Measurements from ENCODE around the gene CYP2W1. TPM values are rescaled to one million over a fixed set of nuclear protein-coding genes. Genes with fewer than 3 reads are reported as not detected.
"Not testable (repeated sequence)": the region's sequence is repeated elsewhere in the genome, so short reads cannot be mapped to it uniquely, and the experiment has no call there.

Gene CYP2W1, protein sequence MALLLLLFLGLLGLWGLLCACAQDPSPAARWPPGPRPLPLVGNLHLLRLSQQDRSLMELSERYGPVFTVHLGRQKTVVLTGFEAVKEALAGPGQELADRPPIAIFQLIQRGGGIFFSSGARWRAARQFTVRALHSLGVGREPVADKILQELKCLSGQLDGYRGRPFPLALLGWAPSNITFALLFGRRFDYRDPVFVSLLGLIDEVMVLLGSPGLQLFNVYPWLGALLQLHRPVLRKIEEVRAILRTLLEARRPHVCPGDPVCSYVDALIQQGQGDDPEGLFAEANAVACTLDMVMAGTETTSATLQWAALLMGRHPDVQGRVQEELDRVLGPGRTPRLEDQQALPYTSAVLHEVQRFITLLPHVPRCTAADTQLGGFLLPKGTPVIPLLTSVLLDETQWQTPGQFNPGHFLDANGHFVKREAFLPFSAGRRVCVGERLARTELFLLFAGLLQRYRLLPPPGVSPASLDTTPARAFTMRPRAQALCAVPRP
- total RNA-seq: not detected
- long read RNA-seq: 0 reads

GRCh38 chr7:983004-983615 is at the start of gene CYP2W1:
Gene CYP2W1 (plus strand): TSS chr7:983181. CDS start chr7:983212, 31 bp downstream.
- no peak for DNase-seq (ENCODE audit: low spot score)

- no peak for DNase-seq (ENCODE audit: low spot score)
Measured at GRCh38 chr7:934469-935163, 48.4 kb upstream of the CYP2W1 start.

DNA sequence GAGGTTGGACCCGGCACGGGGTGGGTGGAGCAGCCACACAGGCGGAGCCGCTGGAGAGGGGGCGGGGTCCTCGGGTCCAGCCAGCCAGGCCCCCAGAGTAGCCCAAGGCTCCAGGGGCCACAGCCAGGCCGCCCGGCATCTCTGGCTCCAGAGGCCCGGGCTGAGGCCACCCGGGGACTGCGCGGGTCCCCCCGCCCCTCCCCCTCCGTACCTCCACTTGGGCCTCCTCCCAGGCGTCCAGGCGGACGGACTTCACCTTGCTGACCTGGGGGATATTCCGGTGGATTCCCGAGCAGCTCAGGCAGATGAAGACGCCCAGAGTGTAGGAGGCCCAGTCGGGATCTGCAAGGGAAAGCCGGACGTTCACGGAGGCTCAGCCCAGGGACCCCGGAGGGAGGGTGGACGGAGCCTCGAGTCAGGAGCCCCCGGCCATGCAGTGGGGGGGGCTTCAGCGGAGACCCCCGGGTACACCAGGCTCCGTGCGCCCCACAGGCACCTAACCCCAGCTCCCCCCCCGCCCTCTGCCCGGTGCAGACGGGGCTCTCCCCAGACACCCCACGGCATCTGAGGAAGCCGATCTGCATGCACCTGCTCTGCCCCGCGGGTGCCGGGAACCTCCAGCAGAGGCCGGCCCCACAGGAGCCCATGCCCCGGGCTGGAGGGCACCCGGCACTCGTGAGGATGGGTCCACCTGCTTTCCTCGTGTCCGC is 47.7 kb upstream of the CYP2W1 start:
- no peak for DNase-seq (ENCODE audit: low spot score)

DNA sequence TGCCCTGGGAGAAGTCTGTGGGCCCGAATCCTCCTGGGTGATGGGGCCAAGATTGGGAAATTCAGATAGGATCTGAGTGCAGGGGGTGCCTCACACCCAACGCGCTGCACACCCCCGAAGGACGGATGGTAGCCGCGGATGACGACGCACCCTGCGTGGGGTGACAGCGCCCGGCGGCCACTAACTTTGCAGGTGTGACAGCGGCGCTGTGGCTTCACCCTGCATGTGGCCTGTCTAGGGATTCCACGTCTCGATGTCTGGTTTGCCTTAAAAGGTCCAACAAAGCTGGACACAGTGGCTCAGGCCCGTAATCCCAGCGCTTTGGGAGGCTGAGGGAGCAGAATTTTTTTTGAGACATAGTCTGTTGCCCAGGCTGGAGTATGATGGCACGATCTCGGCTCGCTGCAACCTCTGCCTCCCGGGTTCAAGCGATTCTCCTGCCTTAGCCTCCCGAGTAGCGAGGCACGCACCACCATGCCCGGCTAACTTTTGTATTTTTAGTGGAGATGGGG is 47.1 kb upstream of the CYP2W1 start:
- no peak for DNase-seq (ENCODE audit: low spot score)

DNA sequence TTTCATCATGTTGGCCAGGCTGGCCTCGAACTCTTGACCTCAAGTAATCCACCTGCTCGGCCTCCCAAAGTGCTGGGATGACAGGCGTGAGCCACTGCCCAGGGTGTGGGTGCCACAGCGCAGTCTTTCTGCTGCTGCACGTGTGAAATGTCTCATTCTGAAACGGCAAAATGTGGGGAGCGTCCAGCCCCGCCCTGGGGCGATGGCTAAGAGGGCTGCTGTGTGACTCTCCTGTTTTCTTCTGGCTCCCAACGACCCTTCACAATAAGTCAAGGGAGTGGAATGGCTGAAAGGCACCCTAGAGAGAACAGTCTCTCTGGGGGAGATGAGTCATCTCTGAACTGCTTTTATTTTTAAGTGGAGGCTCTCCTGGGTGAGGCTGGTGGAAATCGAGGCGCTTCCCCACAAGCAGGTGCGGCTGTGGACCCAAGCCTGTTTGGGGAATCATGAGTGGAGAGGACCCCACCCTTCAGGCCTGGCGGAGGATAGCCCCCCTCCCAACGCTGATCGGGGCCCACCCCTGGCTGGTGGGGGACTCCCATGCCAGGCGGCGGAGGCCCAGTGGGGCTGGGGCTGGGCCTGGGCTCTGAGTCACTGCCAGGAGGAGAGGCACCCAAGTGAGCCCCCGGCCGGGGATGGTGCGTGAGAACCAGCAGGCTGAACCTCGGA is 46.5 kb upstream of the CYP2W1 start:
- no peak for DNase-seq (ENCODE audit: low spot score)

GRCh38 chr7:937856-938484 is 45.0 kb upstream of the CYP2W1 start:
- DNase-seq (ENCODE audit: low spot score): no peak

DNA sequence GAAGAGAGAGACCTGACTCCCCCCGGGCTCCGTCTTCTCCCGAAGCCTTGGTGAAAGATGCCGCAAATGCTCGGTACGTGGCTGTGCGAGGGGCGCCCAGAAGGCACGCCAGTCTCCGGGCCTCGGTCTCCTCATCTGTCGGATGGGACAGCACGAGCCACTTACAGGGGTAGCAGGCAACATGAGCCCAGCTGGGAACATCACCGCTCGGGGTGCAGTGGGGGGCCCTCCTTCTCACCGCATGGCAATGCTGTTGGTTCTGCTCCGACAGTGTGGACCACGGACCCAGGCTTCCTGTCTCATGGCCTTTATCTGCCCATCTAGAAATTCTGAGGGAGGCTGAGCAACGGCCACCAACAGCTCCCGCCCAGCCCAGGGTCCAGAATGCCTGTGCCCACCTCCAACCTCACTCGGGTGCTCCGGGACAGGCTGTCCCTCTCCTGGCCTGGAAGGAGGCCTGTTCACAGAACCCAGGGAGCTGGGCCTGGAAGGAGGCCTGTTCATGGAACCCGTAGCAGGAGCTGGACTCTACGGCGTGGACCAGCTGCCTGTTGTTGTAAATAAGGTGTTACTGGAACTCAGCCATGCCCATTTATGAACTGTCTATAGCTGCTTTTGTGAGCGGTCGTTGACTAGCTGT is 44.3 kb upstream of the CYP2W1 start:
- no peak for DNase-seq (ENCODE audit: low spot score)

- DNase-seq (ENCODE audit: low spot score): no peak
Measured at GRCh38 chr7:939843-940242, 43.1 kb upstream of the CYP2W1 start.

GRCh38 chr7:940599-941408 is 42.2 kb upstream of the CYP2W1 start:
- DNase-seq (ENCODE audit: low spot score): no peak

GRCh38 chr7:943793-944192 is 39.2 kb upstream of the CYP2W1 start:
- not testable (repeated sequence) for DNase-seq (ENCODE audit: low spot score)

GRCh38 chr7:944744-945143 is 38.2 kb upstream of the CYP2W1 start:
- DNase-seq (ENCODE audit: low spot score): no peak

- DNase-seq (ENCODE audit: low spot score): no peak
Measured at GRCh38 chr7:945147-945555, 37.8 kb upstream of the CYP2W1 start.

DNA sequence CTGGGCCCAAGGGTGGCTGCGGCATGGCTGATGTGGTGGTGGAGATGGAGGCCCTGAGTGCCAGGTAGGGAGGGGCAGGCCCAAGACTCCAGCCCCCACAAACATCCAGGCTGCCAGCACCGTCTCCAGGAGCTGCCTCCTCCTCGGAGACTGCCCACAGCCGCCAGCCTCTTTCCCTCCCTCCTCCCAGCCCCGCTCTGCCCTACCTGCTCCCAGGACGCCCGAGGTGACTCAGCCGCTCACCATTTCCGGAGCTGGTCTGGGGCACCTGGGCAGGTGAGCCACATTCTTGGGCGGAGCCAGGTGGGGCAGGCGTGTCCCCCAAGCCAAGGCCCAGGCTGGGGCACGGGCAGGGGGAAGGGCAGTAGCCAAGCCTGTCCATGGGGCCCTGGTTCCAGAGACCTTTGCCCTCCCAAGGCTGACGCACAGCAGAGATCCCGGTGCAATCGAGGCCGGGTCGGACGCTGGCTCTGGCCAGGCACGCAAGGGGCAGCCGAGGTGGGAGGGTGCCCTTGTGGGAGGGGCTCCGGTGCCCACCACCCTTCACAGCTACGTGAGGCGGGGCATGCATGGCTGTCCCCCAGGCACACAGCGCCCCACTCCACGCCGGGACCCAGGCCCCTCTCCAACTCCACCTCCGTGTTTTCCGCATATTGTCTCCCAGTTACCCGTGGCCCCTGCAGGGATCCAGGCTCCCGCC is 37.3 kb upstream of the CYP2W1 start:
- DNase-seq (ENCODE audit: low spot score): no peak

GRCh38 chr7:946256-946996 is 36.6 kb upstream of the CYP2W1 start:
- no peak for DNase-seq (ENCODE audit: low spot score)

- DNase-seq (ENCODE audit: low spot score): no peak
Measured at GRCh38 chr7:947391-948210, 35.4 kb upstream of the CYP2W1 start.
